CD4-positive, alpha-beta T cell treated with Interleukin-4 for 4 hours (primary cell): Measurements from ENCODE around the gene STRIP2.
"Not testable (repeated sequence)": the region's sequence is repeated elsewhere in the genome, so short reads cannot be mapped to it uniquely, and the experiment has no call there.

Experiments used
- DNase-seq: peaks from one replicate; pipeline ENCODE4 v3.0.0-alpha.2; 2020

Gene STRIP2

GRCh38 chr7:129422727-129423126, 11.5 kb upstream of the STRIP2 start:
- DNase-seq = no peak

GRCh38 chr7:129423700-129424410, 10.4 kb upstream of the STRIP2 start:
- no peak for DNase-seq

GRCh38 chr7:129426482-129426881, 7.8 kb upstream of the STRIP2 start:
- no peak for DNase-seq

GRCh38 chr7:129427526-129428045, 6.6 kb upstream of the STRIP2 start:
- no peak for DNase-seq

- DNase-seq = no peak
Measured at GRCh38 chr7:129431911-129432643, 2.2 kb upstream of the STRIP2 start.

- DNase-seq = no peak
Measured at GRCh38 chr7:129434675-129435318, 565 bp downstream of the STRIP2 start.

GRCh38 chr7:129435414-129435829, 1.2 kb downstream of the STRIP2 start:
- DNase-seq = no peak

- DNase-seq = no peak
Measured at GRCh38 chr7:129436335-129436923, 2.2 kb downstream of the STRIP2 start.

GRCh38 chr7:129437190-129437589, 3.0 kb downstream of the STRIP2 start:
- DNase-seq = no peak

- no peak for DNase-seq
Measured at GRCh38 chr7:129438281-129438838, 4.1 kb downstream of the STRIP2 start.

GRCh38 chr7:129438839-129439651, 4.8 kb downstream of the STRIP2 start:
- no peak for DNase-seq

- DNase-seq = no peak
Measured at GRCh38 chr7:129439963-129440625, 5.9 kb downstream of the STRIP2 start.

- DNase-seq = no peak
Measured at GRCh38 chr7:129443612-129444011, 9.4 kb downstream of the STRIP2 start.

GRCh38 chr7:129444776-129445175, 10.5 kb downstream of the STRIP2 start:
- not testable (repeated sequence) for DNase-seq

GRCh38 chr7:129446925-129447324, 12.7 kb downstream of the STRIP2 start:
- DNase-seq = not testable (repeated sequence)

GRCh38 chr7:129447445-129447844, 13.2 kb downstream of the STRIP2 start:
- DNase-seq = not testable (repeated sequence)

- DNase-seq = not testable (repeated sequence)
Measured at GRCh38 chr7:129448608-129449007, 14.4 kb downstream of the STRIP2 start.

GRCh38 chr7:129450295-129450694, 16.1 kb downstream of the STRIP2 start:
- no peak for DNase-seq

- DNase-seq = no peak
Measured at GRCh38 chr7:129452589-129453231, 18.5 kb downstream of the STRIP2 start.

GRCh38 chr7:129453510-129454248, 19.4 kb downstream of the STRIP2 start:
- no peak for DNase-seq
